ENCODE data around the gene NLRC5. TPM values are rescaled to one million over a fixed set of nuclear protein-coding genes. Genes with fewer than 3 reads are reported as not detected.
A peak's percentile ranks its signal among the peaks of the same experiment; 100 is the strongest.

NLRC5 gene
- total and polyA plus RNA-seq, 9 of the 15 experiments (the other 6 are each of a cell fraction or from before 2014, with no cell fraction given) = 0.59 to 0.71 TPM; not detected in 7

DNA sequence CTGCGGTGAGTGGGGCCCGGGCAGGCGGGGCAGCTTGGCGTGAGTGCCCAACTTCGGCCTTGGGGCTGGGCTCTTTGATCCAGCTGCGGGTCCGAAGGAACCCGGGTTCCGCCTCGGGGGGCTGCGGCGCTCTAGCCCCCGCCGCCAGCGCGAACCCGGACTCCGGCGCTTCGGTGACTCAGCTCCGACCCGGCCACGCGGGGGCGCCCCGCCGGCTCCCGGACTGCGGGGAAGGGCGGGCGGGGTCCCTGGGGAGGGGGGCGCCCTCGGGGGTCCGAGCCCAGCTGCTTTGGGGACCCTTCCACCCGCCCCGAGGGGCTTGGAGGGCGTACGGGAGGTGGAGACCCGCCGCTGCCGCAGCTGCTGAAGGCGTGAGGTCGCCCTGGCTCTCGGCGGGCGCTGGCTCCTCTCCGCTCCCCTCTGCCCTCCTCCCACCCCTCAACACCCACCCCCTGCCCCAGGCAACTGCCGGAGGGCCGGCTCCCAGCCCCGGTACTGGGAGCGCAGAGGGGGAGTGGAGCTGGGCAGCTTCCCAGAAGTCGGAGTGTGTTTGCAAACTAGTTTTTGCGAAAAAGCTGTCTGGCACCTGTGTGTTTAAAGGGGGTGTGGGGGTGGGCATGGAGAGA lies 103.5 kb downstream of the NLRC5 start (continued):
- TF ChIP-seq SMAD4 (CRISPR knock-in tag; conservative IDR thresholded peaks at IDR 0.05) (no peak; the same call in 1 of the 2 replicates), ZBTB7A (IDR thresholded peaks at IDR 0.05; ENCODE audit: borderline replicate concordance, control insufficient read depth, low read depth, low read length) (peak; percentile 98), HNRNPUL1 (IDR thresholded peaks at IDR 0.05; ENCODE audit: low read length) (no peak), HNRNPK (IDR thresholded peaks at IDR 0.05; ENCODE audit: low read depth, low read length, poor library complexity, severe bottlenecking) (peak; percentile 28), KDM5B (IDR thresholded peaks at IDR 0.05; ENCODE audit: insufficient replicate concordance, low read depth, low read length) (no peak), ZNF79 (CRISPR knock-in tag; IDR thresholded peaks at IDR 0.05; ENCODE audit: low read depth) (no peak), NEUROD1 (IDR thresholded peaks at IDR 0.05; ENCODE audit: borderline replicate concordance, low read depth, low read length, partially characterized antibody) (peak; percentile 7)
- TF ChIP-seq, protein P1, sequence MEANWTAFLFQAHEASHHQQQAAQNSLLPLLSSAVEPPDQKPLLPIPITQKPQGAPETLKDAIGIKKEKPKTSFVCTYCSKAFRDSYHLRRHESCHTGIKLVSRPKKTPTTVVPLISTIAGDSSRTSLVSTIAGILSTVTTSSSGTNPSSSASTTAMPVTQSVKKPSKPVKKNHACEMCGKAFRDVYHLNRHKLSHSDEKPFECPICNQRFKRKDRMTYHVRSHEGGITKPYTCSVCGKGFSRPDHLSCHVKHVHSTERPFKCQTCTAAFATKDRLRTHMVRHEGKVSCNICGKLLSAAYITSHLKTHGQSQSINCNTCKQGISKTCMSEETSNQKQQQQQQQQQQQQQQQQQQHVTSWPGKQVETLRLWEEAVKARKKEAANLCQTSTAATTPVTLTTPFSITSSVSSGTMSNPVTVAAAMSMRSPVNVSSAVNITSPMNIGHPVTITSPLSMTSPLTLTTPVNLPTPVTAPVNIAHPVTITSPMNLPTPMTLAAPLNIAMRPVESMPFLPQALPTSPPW (CRISPR knock-in tag; IDR thresholded peaks at IDR 0.05) = peak; percentile 96
- TF ChIP-seq, protein P2, sequence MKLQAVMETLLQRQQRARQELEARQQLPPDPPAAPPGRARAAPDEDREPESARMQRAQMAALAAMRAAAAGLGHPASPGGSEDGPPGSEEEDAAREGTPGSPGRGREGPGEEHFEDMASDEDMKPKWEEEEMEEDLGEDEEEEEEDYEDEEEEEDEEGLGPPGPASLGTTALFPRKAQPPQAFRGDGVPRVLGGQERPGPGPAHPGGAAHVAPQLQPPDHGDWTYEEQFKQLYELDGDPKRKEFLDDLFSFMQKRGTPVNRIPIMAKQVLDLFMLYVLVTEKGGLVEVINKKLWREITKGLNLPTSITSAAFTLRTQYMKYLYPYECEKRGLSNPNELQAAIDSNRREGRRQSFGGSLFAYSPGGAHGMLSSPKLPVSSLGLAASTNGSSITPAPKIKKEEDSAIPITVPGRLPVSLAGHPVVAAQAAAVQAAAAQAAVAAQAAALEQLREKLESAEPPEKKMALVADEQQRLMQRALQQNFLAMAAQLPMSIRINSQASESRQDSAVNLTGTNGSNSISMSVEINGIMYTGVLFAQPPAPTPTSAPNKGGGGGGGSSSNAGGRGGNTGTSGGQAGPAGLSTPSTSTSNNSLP (IDR thresholded peaks at IDR 0.05; ENCODE audit: borderline replicate concordance, low read depth, low read length) = no peak
- TF ChIP-seq, protein P3, sequence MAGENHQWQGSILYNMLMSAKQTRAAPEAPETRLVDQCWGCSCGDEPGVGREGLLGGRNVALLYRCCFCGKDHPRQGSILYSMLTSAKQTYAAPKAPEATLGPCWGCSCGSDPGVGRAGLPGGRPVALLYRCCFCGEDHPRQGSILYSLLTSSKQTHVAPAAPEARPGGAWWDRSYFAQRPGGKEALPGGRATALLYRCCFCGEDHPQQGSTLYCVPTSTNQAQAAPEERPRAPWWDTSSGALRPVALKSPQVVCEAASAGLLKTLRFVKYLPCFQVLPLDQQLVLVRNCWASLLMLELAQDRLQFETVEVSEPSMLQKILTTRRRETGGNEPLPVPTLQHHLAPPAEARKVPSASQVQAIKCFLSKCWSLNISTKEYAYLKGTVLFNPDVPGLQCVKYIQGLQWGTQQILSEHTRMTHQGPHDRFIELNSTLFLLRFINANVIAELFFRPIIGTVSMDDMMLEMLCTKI (IDR thresholded peaks at IDR 0.05; ENCODE audit: partially characterized antibody) = no peak
- TF ChIP-seq, protein P4, sequence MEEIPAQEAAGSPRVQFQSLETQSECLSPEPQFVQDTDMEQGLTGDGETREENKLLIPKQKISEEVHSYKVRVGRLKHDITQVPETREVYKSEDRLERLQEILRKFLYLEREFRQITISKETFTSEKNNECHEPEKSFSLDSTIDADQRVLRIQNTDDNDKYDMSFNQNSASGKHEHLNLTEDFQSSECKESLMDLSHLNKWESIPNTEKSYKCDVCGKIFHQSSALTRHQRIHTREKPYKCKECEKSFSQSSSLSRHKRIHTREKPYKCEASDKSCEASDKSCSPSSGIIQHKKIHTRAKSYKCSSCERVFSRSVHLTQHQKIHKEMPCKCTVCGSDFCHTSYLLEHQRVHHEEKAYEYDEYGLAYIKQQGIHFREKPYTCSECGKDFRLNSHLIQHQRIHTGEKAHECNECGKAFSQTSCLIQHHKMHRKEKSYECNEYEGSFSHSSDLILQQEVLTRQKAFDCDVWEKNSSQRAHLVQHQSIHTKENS (CRISPR knock-in tag; IDR thresholded peaks at IDR 0.05) = no peak
- TF ChIP-seq, protein P5, sequence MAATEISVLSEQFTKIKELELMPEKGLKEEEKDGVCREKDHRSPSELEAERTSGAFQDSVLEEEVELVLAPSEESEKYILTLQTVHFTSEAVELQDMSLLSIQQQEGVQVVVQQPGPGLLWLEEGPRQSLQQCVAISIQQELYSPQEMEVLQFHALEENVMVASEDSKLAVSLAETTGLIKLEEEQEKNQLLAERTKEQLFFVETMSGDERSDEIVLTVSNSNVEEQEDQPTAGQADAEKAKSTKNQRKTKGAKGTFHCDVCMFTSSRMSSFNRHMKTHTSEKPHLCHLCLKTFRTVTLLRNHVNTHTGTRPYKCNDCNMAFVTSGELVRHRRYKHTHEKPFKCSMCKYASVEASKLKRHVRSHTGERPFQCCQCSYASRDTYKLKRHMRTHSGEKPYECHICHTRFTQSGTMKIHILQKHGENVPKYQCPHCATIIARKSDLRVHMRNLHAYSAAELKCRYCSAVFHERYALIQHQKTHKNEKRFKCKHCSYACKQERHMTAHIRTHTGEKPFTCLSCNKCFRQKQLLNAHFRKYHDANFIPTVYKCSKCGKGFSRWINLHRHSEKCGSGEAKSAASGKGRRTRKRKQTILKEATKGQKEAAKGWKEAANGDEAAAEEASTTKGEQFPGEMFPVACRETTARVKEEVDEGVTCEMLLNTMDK (IDR thresholded peaks at IDR 0.05; ENCODE audit: borderline replicate concordance, insufficient read depth, low read depth, low read length, poor library complexity, severe bottlenecking) = peak; percentile 94
- TF ChIP-seq, protein P6, sequence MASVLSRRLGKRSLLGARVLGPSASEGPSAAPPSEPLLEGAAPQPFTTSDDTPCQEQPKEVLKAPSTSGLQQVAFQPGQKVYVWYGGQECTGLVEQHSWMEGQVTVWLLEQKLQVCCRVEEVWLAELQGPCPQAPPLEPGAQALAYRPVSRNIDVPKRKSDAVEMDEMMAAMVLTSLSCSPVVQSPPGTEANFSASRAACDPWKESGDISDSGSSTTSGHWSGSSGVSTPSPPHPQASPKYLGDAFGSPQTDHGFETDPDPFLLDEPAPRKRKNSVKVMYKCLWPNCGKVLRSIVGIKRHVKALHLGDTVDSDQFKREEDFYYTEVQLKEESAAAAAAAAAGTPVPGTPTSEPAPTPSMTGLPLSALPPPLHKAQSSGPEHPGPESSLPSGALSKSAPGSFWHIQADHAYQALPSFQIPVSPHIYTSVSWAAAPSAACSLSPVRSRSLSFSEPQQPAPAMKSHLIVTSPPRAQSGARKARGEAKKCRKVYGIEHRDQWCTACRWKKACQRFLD (CRISPR knock-in tag; IDR thresholded peaks at IDR 0.05) = no peak
